BE2C (cell line): ENCODE measurements around the gene CACNB2.

Experiments
- DNase-seq: peaks from one replicate; pipeline ENCODE4 v3.0.0-alpha.2; 2020
- H3K27me3 ChIP-seq: fragments of 250-450 bp; sonication (Bioruptor Pico); 2 replicates; pipeline ENCODE4 v1.5.1; 2020; ENCODE audit warnings: mild to moderate bottlenecking
- H3K36me3 ChIP-seq: fragments of 250-450 bp; sonication (Bioruptor Pico); 2 replicates; pipeline ENCODE4 v1.5.1; 2020; ENCODE audit warnings: mild to moderate bottlenecking
- H3K4me1 ChIP-seq: fragments of 250-450 bp; sonication (Bioruptor Pico); 2 replicates; pipeline ENCODE4 v1.5.1; 2020
- H3K4me3 ChIP-seq: 2 replicates; pipeline ENCODE4 v1.5.1; 2011; ENCODE audit warnings: low read depth, low read length
- H3K9me3 ChIP-seq: fragments of 250-450 bp; sonication (Bioruptor Pico); 2 replicates; pipeline ENCODE4 v1.5.1; 2020
- TF ChIP-seq, protein P1 (sequence below): IDR thresholded peaks from 2 replicates; pipeline ENCODE4 v1.5.1; 2012; ENCODE audit warnings: mild to moderate bottlenecking, low read depth, low read length

Gene CACNB2

DNA sequence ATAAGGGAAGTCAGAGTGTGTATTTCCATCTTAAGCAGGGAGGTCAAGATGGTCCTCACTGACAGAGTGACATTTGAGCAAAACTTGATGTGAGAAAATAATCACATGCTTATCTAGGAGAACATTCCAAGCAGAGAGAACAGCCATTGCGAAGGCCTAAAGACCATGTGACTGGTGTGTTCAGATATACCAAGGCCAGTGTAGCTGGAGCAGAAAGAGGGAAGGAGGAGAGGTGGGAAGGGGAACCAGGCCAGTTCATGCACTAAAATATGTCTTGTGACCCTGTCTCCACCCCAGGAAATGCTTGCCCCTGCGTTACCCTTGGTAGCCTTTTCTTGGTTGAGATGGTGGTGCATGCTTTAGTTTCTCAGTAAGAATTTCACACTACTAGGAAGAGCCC, 77.4 kb downstream of the CACNB2 start:
- DNase-seq, result no peak
- peaks cover 6% of the 10 kb centered on the region; the same call in 1 of the 2 replicates for H3K27me3 ChIP-seq
- no peak overlapping the region for H3K4me3 ChIP-seq
- TF ChIP-seq, protein P1, sequence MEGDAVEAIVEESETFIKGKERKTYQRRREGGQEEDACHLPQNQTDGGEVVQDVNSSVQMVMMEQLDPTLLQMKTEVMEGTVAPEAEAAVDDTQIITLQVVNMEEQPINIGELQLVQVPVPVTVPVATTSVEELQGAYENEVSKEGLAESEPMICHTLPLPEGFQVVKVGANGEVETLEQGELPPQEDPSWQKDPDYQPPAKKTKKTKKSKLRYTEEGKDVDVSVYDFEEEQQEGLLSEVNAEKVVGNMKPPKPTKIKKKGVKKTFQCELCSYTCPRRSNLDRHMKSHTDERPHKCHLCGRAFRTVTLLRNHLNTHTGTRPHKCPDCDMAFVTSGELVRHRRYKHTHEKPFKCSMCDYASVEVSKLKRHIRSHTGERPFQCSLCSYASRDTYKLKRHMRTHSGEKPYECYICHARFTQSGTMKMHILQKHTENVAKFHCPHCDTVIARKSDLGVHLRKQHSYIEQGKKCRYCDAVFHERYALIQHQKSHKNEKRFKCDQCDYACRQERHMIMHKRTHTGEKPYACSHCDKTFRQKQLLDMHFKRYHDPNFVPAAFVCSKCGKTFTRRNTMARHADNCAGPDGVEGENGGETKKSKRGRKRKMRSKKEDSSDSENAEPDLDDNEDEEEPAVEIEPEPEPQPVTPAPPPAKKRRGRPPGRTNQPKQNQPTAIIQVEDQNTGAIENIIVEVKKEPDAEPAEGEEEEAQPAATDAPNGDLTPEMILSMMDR, result no peak
- H3K9me3 ChIP-seq, result no peaks in the 10 kb centered on the region
- H3K4me1 ChIP-seq, result no peaks in the 10 kb centered on the region
- H3K36me3 ChIP-seq, result no peaks in the 10 kb centered on the region

DNA sequence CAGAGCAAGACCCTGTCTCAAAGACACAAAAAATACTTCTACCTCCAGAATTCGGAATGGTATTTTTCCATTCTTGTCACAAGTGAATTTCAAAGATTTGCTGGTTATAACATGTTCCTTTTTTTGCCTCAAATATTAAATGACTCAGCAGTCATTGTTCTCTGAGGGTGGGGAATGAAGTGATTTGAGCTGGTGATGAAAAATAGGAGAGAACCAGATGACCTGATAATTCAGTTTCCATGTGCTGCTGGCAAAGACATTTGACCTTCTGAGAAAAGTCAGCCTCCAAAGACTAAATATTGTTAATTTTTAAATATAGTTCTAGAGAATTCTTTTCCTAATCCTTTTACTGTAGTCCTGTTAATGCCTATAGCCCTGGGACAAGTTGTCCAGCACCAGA, 78.9 kb downstream of the CACNB2 start:
- no peaks in the 10 kb centered on the region for H3K36me3 ChIP-seq
- TF ChIP-seq, protein P1, result no peak

DNA sequence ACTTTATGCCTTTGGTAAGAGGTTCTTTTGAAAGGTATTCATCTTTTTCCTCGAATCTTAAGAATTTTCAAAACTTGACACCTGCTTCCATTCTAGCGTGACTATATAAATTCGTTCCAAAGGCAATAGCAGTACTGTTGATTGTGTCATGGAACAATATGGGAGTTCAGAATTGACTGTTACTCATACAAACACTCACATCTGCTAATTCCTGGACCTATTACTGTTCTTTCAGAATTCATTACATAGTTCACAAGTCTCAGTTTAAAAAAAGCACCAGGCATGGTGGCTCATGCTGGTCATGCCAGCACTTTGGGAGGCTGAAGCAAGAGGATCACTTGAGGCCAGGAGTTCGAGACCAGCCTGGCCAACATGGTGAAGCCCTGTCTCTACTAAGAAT, 80.9 kb downstream of the CACNB2 start:
- Histone ChIP-seq H3K36me3 (no peaks in the 10 kb centered on the region), H3K9me3 (no peaks in the 10 kb centered on the region), H3K4me3 (no peak overlapping the region), H3K27me3 (no peaks in the 10 kb centered on the region), H3K4me1 (no peaks in the 10 kb centered on the region)
- DNase-seq, result no peak
- TF ChIP-seq, protein P1, result no peak

More for the DNA sequence above, 78.9 kb downstream of the CACNB2 start:
- no peaks in the 10 kb centered on the region for H3K27me3 ChIP-seq
- H3K9me3 ChIP-seq, result no peaks in the 10 kb centered on the region
- H3K4me1 ChIP-seq, result no peaks in the 10 kb centered on the region
- no peak for DNase-seq
- no peak overlapping the region for H3K4me3 ChIP-seq

DNA sequence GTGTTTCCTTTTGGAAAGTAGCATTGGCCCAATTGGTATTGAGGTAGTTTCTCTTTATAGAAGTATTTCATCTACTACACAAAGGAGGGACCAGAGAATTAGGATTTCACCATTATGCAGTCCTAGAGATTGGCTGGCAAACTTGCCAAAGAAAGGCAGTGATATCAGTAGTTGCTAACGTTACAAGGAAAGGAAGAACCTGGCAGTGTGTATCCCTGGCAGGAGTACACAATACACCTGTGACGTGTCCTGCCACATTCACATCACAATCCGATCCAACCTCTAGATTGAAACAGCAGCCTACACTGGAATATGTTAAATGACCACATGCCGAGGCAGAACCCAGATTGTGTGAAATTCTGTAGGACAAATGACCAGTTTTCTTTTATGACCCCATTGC, 81.7 kb downstream of the CACNB2 start:
- TF ChIP-seq, protein P1, result no peak
- DNase-seq, result no peak
- Histone ChIP-seq H3K27me3 (no peaks in the 10 kb centered on the region), H3K36me3 (no peaks in the 10 kb centered on the region), H3K4me1 (no peaks in the 10 kb centered on the region), H3K4me3 (no peak overlapping the region), H3K9me3 (no peaks in the 10 kb centered on the region)

DNA sequence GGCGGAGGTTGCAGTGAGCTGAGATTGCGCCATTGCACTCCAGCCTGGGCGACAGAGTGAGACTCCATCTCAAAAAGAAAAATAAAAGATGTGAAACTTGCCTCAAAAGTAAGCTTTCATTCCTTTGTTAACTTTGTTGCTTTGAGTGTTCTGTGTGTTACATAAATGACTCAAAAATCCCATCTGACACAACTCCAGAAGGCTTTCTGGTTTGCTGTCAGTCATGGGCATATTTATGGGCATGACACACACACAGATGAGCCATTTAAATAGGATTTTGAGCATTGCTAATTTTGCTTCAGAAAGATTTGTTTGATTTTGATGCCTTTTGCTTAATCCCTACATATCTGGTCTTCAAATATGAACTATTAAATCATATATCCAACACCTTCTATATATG, 82.6 kb downstream of the CACNB2 start:
- no peaks in the 10 kb centered on the region for H3K36me3 ChIP-seq
- TF ChIP-seq, protein P1, result no peak
- no peaks in the 10 kb centered on the region for H3K27me3 ChIP-seq
- DNase-seq, result no peak
- H3K4me1 ChIP-seq, result no peaks in the 10 kb centered on the region
- no peak overlapping the region for H3K4me3 ChIP-seq
- no peaks in the 10 kb centered on the region for H3K9me3 ChIP-seq

DNA sequence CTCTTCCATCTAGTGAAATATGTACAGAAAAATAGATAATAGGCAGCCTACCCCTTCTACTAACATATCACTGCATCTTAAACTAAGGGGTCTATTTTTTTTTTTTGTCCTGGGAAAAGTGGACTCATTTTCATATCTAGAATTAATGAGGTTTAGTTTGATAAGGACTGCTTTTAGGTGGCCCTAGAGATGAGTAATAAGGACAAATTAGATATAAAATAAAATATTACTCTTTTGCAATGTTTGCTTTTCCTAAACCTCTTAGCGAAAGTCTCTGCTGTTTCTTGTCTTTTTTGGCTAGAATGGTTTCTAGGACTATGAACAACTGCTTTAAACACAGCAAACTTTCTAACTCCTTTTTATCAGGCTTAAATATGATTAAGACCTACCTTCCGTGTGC, 83.7 kb downstream of the CACNB2 start:
- H3K36me3 ChIP-seq, result no peaks in the 10 kb centered on the region
- no peaks in the 10 kb centered on the region for H3K4me1 ChIP-seq
- no peak overlapping the region for H3K4me3 ChIP-seq
- TF ChIP-seq, protein P1, result no peak
- H3K27me3 ChIP-seq, result no peaks in the 10 kb centered on the region
- no peaks in the 10 kb centered on the region for H3K9me3 ChIP-seq
- no peak for DNase-seq
